Dermis blood vessel endothelial cell (primary cell): Measurements from ENCODE around the gene ZNF697. TPM values are rescaled to one million over a fixed set of nuclear protein-coding genes. Genes with fewer than 3 reads are reported as not detected.
A peak's percentile ranks its signal among the peaks of the same experiment; 100 is the strongest.
"Not testable (repeated sequence)": the region's sequence is repeated elsewhere in the genome, so short reads cannot be mapped to it uniquely, and the experiment has no call there.

Experiments
- DNase-seq: peaks from one replicate; pipeline ENCODE4 v3.0.0; 2010
- total RNA-seq: library from RNA; depleted of rRNA; stranded (reverse); fragments of >200 nt; gene quantifications from 2 replicates; pipeline ENCODE4 v1.2.3, GENCODE V29; 2014

The ZNF697 gene
- total RNA-seq, 1 donor from 2014 or later = 23.1 TPM

DNA sequence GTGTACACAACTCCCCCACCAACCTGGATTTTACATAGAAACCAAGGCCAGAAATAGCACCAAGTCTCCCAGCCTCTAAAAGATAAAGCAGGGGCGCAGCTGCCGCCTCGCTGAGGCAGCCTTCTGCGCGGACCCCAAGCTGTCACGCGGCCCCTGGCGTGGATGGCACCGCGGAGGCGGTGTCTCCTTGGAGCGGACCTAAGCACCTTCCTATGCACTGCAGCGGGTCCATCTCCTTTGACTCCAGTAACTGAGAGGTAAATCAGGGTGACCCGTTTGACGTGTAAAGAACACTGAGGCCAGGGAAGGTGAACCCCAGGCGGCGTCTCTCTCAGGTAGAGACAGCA lies 17.0 kb downstream of the ZNF697 start:
- no peak for DNase-seq

- DNase-seq = no peak
Observed at GRCh38 chr1:119626841-119627240, 21.2 kb downstream of the ZNF697 start.

GRCh38 chr1:119626011-119626545 lies 22.0 kb downstream of the ZNF697 start:
- DNase-seq = no peak

- no peak for DNase-seq
Observed at GRCh38 chr1:119623678-119624077, 24.4 kb downstream of the ZNF697 start.

DNA sequence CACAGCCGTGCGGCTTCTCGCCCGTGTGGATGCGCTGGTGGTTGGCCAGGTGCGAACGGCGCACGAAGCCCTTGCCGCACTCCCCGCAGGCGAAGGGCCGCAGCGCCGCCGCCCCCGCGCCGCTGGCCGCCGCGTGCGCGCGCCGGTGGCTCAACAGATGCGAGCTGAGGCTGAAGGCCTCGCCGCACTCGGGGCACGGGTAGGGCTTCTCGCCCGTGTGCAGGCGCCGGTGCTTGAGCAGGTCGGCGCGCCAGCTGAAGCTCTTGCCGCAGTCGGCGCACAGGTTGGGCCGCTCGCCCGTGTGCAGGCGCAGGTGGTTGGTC lies 24.9 kb downstream of the ZNF697 start:
- DNase-seq = no peak

DNA sequence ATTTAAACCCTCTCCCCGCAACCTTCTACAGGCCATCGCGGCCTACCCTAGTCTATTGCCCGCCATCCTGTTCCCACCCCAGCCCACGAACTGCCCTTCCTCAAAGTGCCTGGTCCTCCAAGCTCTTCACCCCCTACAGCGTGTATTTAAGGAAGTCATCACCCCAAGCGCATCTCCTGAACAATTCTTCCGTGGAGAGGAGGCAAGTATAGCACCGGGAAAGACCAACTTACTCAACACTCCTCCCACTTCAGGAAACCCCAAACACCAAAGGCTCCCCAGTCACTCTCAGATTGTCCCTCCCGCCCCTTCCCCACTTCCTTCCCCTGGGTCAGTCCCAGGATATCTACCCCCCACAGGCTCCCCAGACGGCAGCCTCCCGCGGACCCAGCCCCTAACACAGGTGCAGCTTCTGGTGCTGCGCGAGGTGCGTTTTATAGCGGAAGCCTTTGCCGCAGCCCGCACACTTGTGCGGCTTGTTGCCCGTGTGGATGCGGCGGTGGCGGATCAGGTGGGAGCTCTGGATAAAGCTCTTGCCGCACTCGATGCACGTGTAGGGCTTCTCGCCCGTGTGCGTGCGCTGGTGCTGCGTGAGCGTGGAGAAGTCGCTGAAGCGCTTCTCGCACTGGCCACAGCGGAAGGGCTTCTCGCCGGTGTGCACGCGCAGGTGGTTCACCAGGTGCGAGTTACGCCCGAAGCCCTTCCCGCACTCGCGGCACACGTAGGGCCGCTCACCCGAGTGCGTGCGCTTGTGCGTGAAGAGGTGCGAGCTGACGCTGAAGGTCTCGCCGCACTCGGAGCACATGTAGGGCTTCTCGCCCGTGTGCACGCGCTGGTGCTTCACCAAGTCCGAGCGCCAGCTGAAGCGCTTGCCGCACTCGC lies 25.5 kb downstream of the ZNF697 start:
- no peak for DNase-seq

DNA sequence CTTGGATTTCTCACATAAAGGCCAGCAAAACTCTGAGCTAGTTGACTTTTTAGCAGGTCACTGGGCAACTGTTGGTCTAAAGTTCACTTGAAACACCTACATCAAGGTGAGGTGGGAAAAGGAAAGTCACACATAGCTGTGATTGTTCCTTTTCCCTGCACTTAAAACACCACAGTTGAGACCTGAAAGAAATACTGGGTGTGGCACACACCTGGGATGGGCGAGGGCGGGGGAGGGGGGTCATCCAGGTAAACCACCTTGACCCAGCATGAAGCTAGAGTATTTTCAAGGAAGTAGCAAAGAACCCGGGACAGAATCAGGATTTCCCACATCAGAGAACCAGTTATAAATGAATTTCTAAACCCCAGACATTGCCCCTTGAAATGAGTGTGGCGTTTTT lies 26.4 kb downstream of the ZNF697 start:
- no peak for DNase-seq

DNA sequence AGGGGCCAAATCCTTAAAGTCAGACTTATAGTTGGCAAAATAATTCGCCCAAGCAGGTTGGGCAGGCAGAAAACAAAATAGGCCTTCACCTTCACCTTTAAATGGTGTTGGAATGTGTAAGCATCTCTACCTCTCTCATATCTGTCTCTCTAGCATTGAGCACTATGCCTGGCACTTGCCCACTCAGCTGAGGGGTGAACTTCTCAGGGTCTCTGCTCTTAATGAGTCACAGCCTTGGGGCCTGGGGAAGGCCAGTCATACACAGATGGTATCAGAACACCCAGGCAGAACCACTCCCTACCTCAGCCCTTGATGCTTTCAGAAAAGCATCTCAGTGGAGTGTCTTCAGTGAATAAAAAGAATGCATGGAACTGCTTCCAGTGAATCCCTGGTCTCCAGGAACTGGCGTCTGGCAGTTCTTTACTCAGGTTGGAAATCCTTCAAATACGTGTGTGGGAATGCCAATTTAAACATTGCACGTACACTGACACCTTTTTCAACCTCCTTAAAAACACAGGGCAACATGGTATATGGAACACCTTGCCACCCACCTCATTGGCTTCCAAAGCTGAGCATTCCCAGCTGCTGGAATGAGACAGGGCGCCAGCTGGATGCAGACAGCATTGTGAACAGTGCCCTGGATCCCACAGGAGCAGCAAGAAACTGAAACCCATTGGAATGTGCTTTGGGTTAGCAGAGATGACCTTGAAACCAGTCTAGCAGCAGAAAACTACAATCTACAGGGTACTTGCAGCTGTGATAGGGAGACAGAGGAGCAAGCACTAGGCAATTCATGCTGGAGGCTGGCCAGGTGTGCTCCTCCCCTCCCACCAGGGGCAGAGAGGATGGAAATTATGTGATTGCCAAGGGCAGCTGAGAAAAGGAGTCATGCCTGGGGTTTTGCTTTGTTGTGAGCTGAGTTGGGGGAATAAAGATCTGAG lies 30.0 kb downstream of the ZNF697 start:
- no peak for DNase-seq

DNA sequence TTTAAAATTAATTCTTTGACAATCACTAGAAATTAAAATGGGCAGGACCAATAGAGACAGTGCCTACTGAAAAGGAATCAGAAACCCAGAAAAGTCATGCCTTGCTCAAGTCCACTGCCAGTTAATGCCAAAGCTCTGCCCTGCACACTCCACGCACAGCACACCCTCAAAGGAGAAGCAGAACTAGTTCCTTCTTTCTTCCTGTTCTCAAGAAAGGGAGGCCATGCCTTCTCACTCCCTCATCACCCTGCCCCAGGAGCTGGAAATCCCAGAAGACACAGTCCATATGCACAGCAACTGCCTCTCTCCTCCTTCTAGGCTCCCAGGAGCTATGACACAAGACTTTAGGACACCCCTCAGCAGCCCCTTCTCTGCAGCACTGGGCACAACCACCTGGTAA lies 31.3 kb downstream of the ZNF697 start:
- not testable (repeated sequence) for DNase-seq

- DNase-seq = not testable (repeated sequence)
Observed at GRCh38 chr1:119615100-119615499, 33.0 kb downstream of the ZNF697 start.

DNA sequence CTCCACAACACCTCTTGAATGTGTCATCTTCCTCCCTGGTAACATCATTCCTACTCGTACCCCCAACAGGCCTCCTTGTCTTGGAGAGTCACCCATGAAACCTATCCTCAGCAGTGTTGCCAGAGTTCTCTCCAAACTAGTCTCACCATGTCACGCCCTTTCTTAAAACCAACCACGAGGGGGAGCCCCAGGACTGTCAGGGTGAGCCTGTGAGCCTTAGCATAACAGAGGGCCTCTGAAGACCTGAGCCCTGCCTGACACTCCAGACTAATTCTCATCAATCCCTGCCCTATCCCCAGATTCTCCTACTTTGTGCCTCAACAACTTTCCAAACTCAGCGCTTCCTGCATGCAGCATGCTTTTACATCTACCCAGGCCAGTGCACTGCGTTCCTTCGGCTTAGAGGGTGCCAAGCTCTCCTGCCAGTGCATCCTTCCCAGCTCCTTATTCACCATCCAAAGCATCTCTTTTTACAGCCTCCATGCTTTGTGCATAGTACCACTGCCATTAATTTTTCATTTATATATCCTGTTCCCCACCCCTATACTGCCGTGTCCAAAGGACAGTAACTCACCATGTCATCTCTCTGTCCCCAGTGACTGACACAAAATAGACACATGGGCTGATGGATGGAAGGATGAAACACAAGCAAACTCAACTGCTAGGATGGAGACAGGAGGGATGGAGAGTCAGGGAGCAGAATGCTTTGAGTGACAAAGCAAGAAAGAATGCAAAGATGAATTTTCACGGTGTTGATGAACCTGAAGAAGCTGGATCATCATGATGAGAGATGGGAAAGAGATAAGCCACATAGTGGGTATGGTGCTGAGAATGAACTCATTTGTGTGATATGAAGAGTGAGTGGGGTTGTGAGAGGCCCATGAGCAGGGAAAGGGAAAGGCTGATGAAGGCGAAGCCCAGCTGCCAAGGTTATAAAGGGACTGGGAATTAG lies 34.0 kb downstream of the ZNF697 start:
- peak; percentile 95 for DNase-seq

DNA sequence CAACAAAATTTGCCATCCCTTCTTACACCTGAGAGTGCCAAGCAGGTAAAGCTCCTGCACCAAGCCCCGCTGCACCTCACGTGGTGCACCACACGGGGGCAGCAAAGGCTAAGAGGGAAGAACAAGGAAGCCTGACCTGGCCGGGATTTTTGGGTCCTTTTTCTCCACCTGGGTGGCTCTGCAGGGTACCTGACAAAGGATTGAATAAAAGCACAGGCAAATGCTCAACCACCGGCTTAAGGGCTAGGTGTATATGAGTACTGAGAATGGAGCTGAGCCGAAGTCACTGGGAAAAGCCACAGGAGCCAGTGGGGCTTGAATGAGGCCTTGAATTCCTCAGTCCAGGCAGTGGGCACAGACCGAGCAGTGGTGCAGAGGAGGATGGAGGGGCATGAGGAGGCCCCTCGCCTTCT lies 36.4 kb downstream of the ZNF697 start:
- peak; percentile 73 for DNase-seq

DNA sequence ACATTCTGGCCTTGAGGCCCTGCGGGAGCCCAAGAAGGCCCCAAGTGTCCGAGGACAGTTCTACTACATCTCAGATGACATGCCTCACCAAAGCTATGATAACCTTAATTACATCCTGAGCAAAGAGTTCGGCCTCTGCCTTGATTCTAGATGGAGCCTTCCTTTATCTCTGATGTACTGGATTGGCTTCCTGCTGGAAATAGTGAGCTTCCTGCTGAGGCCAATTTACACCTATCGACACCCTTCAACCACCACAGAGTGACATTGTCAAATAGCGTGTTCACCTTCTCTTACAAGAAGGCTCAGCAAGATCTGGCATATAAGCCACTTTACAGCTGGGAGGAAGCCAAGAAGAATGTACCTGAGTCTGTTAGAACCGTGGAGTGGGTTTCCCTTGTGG lies 39.2 kb downstream of the ZNF697 start:
- not testable (repeated sequence) for DNase-seq

GRCh38 chr1:119607087-119607807 lies 40.8 kb downstream of the ZNF697 start:
- DNase-seq = not testable (repeated sequence)

DNA sequence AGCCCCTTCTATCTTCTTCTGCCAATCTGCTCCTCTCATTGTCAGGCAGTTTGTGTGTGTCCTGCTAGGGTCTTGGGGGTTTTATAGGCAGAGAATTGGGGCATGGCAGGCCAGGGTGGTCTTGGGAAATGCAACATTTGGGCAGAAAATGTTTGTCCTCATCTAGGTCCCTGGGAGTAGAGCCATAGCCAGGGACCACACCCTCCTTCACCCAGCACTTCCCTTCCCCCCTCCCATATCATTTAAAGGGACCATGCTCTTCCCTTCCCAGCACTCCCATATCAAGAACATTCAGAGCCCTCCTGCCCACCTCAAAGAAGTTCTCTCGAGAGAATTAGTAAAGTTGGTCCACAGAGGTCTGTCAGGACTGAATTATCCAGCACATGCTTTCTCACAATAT lies 41.7 kb downstream of the ZNF697 start:
- DNase-seq = no peak

DNA sequence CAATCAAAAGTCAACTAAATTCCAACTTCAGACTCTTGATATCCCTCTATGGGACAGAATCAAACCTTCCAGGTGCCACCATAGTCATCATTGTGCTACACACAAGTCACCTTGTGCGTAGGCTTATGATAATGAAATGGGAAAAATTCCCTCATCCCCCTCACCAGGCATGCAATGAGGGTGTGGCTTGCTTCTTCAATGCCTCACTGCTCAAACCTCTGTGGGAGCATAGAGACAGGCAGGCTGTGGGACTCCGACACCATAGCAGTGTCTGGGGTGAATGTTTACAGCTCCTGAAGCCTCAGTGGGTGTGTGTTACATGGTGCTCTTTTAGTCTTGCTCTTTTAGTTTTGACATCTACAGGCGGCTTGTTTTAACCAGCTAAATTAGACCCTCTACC lies 42.4 kb downstream of the ZNF697 start:
- no peak for DNase-seq

- DNase-seq = not testable (repeated sequence)
Observed at GRCh38 chr1:119605080-119605479, 43.0 kb downstream of the ZNF697 start.

GRCh38 chr1:119603695-119604094 lies 44.4 kb downstream of the ZNF697 start:
- peak; percentile 51 for DNase-seq

DNA sequence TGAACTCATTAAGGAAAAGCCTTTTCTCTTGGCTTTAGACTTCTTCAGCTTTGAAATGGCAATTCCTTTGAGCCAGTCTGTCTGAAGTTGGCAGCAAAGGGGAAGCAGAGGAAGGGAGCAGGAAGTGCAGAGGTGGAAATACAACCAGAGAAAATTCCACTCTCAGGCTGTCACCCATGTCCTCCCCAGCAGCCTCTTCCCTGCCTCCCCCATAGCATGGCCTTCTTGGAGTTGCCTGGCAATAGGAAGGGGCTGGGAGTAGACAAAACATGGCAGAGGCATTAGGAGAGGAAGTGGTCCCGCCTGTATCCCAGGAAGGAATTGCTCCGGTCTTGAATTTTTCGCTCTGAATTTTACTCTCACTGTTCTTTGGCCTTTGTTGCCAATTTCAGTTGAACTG lies 44.8 kb downstream of the ZNF697 start:
- DNase-seq = not testable (repeated sequence)

DNA sequence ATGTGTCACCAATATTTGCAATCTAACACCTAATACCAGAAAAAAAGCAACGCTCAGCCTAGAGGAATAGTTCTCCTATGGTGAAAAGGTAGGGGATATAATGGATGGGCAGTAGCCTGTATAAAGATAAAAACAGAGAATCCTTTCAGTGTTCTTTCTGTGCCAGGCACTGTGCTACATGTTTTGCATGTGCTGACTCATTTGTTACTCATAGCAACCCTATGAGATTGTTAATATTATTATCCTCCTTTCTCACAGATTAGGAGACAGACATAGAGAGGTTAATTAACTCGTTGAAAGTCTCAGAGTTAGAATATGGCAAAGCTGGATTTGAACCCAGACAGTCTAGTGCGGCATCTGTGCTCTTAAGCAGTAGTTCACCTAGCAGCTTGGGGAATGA lies 45.3 kb downstream of the ZNF697 start:
- not testable (repeated sequence) for DNase-seq

GRCh38 chr1:119602169-119602568 lies 45.9 kb downstream of the ZNF697 start:
- no peak for DNase-seq

DNA sequence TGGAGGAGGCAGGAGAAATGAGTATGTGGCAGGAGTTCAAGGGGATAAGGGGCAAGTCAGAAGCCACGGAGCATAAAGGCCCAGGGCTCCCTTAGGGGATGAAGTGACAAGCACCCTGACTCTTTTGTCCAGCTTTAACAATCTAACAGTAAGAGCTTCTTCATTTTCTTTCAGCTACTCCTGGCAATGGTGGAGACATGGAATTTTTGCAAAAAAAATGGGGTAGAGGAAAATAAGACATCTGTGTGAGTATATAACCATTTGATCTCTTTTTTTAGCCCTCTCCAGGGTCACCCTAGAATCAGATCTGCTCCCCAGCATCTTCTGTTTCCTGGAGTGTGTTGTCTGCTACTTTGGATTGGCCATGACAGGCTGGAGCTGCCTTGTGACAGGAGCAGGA lies 47.1 kb downstream of the ZNF697 start:
- DNase-seq = no peak
